Measurements from ENCODE around the gene SRF.

Gene SRF

GRCh38 chr6:43219119-43219518, 48.0 kb downstream of the SRF start:
- no peak for DNase-seq

GRCh38 chr6:43219814-43220213, 48.7 kb downstream of the SRF start:
- DNase-seq, result no peak

- DNase-seq, result no peak
These were observed 49.4 kb downstream of the SRF start for GRCh38 chr6:43220439-43220951.

DNA sequence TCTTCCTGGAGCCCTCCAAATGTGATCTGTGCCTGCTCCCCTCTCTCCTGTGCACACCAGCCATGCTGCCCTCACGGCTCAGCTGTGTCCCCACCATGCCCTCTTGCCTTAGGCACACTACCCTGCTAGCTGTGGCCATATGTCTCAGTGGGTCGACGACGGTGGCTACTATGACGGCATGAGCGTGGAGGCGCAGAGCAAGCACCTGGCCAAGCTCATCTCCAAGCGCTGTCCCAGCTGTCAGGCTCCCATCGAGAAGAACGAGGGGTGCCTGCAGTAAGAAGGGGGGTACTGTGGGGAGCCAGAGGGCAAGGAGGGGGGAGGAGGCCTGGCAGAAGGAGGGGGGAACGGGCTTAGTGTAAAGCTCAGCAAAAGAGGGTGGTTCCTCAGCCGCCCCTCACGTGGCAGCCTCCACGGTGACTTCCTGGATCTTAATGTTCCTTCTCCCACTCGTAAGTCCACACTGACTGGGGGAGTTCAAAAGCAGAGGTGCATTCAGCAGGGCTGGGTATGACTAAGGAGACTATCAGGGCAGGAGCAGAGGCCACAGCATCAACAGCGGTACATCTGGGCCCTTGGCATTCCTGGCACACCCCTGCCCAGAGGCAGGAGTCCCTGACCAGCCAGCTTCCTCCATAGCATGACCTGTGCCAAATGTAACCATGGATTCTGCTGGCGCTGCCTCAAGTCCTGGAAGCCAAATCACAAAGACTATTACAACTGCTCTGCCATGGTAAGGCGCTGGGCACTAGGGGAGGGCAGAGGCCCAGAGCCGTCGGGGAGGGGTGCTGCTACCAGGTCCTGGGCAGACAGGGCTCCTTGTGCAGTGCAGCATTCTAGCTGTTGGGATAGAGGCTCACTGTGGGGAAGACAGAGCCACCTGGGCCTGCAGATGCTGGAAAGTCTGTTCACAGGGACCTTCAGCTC, 50.2 kb downstream of the SRF start:
- no peak for DNase-seq

DNA sequence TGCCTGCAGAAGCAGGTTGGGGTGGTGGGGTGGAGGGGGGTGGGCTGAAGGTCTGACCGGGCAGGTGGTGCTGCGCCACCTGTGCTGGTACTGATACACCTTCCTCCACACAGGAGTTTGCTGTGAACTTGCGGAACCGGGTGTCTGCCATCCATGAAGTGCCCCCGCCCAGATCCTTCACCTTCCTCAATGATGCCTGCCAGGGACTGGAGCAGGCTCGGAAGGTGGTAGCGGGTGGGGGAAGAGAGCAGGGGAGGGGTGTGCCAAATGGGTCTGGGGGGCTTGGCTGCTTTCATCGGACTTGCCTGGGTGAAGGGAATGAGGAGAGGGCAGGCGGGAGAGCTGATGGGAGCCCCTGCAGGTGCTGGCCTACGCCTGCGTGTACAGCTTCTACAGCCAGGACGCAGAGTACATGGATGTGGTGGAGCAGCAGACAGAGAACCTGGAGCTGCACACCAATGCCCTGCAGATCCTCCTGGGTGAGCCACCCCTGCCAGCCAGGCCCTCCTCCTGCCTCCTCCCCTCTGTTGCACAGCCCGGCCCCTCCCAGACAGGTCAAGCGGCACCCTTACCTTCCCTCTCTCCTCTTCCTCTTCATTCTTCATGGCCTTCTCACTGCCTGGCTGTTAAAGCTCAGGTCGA, 51.5 kb downstream of the SRF start:
- DNase-seq, result no peak

DNA sequence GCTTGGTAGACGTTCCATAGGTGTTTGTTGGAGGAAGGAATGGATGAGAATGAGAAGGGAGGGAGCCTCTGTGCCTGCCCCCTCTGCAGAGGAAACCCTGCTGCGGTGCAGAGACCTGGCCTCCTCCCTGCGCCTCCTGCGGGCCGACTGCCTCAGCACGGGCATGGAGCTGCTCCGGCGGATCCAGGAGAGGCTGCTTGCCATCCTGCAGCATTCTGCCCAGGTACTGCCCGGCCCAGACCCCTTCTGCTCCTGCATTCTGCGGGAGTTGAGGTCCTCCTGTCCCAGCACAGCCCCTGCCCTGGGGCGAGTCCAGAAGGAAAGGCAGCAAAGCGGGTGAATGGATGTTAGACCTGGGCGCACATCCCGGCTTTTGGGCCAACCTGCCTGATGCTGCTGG, 52.1 kb downstream of the SRF start:
- no peak for DNase-seq

DNA sequence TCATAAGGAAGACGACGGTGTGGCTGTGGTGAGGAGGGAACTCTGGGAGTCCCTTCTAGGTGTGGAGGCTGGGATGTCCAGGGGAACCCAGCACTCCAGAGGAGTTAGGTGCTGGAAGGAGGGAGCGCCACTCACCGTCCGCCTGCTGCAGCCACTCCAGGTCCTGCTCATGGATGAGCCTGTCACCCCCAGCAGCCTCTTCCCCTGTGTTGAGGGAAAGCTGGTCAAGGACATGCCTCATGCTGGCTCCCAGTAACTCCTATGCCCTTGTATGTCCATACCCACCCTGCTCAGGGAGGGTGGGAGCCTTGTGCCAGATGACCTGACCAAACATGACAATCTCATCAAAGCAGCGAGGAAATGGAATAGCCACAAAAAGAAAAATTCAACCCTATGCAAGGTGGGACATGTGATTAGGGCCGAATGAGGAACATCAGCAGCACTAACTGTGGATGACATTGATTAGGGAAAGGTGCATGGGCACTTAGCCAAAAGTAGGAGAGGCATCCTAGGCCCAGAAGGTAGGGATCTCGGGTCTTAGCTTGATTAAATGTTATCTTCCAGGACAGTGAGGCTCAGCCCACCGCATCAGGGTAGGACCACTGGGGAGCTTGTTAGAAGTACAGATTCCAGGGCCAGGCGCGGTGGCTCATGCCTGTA, 55.3 kb downstream of the SRF start:
- DNase-seq, result no peak

DNA sequence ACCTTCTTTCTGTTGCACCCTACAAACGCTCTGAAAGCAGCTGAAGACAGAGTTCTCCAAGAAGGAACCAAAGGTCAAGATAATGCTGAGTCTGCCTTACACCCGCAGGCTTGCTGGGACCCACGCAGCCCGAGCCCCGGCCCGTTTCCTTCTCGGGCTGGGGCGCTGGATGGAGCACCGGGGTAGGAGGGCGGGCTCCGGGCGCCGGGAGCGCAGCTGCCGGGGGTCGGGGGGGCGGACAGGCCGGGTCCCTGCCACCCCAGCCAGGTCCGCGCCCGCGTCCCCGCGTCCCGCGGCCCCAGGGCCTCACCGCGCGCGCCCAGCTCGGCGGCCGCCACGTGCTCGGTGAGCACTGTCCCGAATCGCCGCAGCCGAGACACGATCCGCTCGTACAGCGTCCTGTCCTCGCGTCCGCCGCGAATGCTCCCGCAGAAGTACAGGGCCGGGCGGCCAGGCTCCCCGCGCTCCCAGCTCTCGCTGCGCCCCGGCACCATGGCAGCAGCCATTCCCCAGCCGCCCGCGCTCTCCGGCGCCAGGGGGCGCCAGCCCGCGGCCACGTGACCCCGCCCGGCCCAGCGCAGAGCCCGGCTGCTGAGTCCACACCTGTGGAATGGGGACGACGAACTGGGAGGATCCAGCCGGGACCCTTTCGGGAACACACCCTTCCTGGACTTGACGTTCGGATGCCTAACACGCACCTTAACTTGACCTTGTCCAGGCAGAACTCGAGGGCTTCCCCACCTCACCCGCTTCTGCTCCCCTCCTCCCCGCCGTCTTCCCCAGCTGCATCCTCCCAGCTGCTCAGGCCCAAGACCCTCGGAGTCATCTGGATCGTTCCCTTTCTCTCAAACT, 58.1 kb downstream of the SRF start, which contains the start of gene DNPH1:
DNPH1 (minus strand) TSS at position 531 of the 852 bp plus-strand sequence; CDS start at position 506, 25 bp downstream.
- peak; percentile 88 for DNase-seq

DNA sequence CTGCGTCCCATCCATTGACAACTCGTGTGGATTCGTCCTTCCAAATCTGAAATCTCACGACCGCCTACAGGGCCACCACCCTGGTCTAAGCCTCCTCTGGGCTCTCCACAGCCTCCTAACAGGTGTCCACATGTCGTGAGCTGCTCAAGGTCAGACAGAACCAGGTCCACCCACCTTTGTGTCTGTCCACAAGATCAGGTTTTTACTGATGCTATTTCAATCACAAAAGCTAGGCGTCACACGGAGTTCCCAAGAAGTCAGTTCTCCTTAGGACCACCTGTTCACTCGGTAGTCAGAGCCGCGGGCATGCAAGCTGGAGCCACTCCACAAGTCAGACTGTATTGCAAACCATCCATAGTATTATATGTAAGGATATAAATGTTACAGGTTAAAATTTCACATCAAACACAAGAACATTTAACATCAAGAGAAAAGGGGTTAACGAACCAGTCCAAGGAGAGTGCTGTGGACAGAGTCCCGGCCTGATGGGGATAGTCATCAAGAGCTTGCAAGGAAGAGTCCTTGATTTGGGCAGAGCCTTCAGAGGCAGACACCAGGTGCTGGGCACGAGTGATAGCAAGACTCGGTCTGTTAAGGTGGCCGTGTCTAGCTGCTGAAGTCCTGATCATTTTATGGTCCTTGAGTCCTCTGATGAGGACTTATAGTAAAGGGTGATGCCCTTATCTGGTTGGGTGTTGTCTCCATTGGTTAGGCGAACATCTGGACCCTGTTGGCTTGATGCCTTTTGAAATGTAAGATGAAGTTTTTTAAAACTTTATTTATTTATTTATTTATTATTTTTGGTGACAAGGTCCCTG, 58.9 kb downstream of the SRF start:
- DNase-seq, result peak; percentile 28

DNA sequence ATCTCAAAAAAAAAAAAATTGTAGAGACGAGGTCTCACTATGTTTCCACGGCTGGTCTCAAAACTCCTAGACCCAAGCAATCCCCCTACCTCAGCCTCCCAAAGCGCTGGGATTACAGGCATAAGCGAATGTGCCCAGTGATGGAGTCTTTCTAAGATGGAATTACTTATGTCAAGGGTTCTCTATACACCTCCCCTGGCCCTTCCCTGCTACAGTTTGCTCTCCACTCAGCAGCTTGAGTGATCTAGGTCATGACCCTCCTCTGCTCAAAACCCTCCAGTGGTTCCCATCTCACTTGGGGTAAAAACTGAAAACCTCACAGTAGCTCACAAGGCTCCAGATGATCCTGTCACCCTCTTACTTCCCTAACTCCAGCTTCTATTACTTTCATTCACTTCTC, 60.0 kb downstream of the SRF start:
- peak; percentile 2 for DNase-seq
